Caco-2 (cell line): Measurements from ENCODE around the gene CLIC5. TPM values are rescaled to one million over a fixed set of nuclear protein-coding genes. Genes with fewer than 3 reads are reported as not detected.

Experiments used
- BruUV-seq: library from RNA; stranded (reverse); fragments of 400-500 nt; replicated peaks from 2 replicates; lab custom pipeline; 2021; lab: Mats Ljungman, UMichigan
- CTCF ChIA-PET: fragments of 300-600 bp; sonication (Branson Sonifier 250); formaldehyde crosslinking; loops from one replicate; lab custom pipeline; 2022; ENCODE audit warnings: antibody characterized with exemption; lab: Charles Lee
- POLR2A ChIA-PET: fragments of 300-600 bp; sonication (Branson Sonifier 250); formaldehyde crosslinking; loops from one replicate; lab custom pipeline; 2022; ENCODE audit warnings: antibody characterized with exemption; lab: Charles Lee
- DNase-seq, 2 experiments: peaks; one replicate each; pipeline versions ENCODE4 v3.0.0 to v3.0.0-alpha.2; 2020 to 2022
- H3K27me3 ChIP-seq: replicated peaks from 2 replicates; pipeline ENCODE4 v1.6.0; 2011; ENCODE audit warnings: low read length; ENCODE audit not compliant: control insufficient read depth, insufficient read depth
- H3K36me3 ChIP-seq: 2 replicates; pipeline ENCODE4 v1.5.1; 2011; ENCODE audit warnings: low read length; ENCODE audit not compliant: control insufficient read depth, insufficient read depth
- H3K4me1 ChIP-seq: fragments of 250-450 bp; sonication (Bioruptor Pico); 2 replicates; pipeline ENCODE4 v1.5.1; 2020; ENCODE audit warnings: mild to moderate bottlenecking
- H3K4me3 ChIP-seq: 2 replicates; pipeline ENCODE4 v1.5.1; 2011; ENCODE audit warnings: low read depth, mild to moderate bottlenecking, control low read depth, low read length
- H3K9me3 ChIP-seq: fragments of 250-450 bp; sonication (Bioruptor Pico); 2 replicates; pipeline ENCODE4 v1.5.1; 2020; ENCODE audit warnings: mild to moderate bottlenecking, moderate library complexity
- H3K27ac Mint-ChIP-seq: one replicate; pipeline ENCODE4 v1.8.0; 2022; ENCODE audit warnings: mixed read lengths; ENCODE audit not compliant: unreplicated experiment
- H3K27me3 Mint-ChIP-seq: one replicate; pipeline ENCODE4 v1.8.0; 2022; ENCODE audit warnings: mixed read lengths; ENCODE audit not compliant: insufficient read depth, unreplicated experiment
- H3K36me3 Mint-ChIP-seq: one replicate; pipeline ENCODE4 v1.8.0; 2022; ENCODE audit warnings: mild to moderate bottlenecking, mixed read lengths; ENCODE audit not compliant: insufficient read depth, unreplicated experiment
- H3K4me1 Mint-ChIP-seq: one replicate; pipeline ENCODE4 v1.8.0; 2022; ENCODE audit warnings: low read depth, mixed read lengths; ENCODE audit not compliant: unreplicated experiment
- H3K4me3 Mint-ChIP-seq: one replicate; pipeline ENCODE4 v1.8.0; 2022; ENCODE audit warnings: mild to moderate bottlenecking, moderate library complexity, mixed read lengths; ENCODE audit not compliant: unreplicated experiment
- H3K9me3 Mint-ChIP-seq: one replicate; pipeline ENCODE4 v1.8.0; 2022; ENCODE audit warnings: mixed read lengths; ENCODE audit not compliant: unreplicated experiment
- intact Hi-C: fragments of 100-400 bp; cut with micrococcal nuclease; formaldehyde crosslinking; loops from one replicate; pipeline ENCODE4 v1.10.0; 2022; ENCODE audit not compliant: unreplicated experiment
- total RNA-seq: library from RNA; stranded (reverse); gene quantifications from 2 replicates; pipeline ENCODE4 v1.2.3, GENCODE V29; 2022
- TF ChIP-seq, protein P1 (sequence below), 2 experiments: fragments of 200-600 bp in 1 of 2; IDR thresholded peaks; 1 replicate in 1 of 2; 2 replicates in 1 of 2; pipeline versions ENCODE4 v1.5.1 to v1.8.0; 2011 to 2022; ENCODE audit warnings: antibody characterized with exemption in 1 of 2, control low read depth in 1 of 2, inconsistent platforms in 1 of 2, low read depth in 1 of 2, low read length in 1 of 2, mild to moderate bottlenecking in 1 of 2, moderate library complexity in 1 of 2; ENCODE audit not compliant: insufficient read depth in 1 of 2, severe bottlenecking in 1 of 2, unreplicated experiment in 1 of 2

The CLIC5 gene
- total RNA-seq, 1 experiment from 2014 or later, result 15.1 TPM

DNA sequence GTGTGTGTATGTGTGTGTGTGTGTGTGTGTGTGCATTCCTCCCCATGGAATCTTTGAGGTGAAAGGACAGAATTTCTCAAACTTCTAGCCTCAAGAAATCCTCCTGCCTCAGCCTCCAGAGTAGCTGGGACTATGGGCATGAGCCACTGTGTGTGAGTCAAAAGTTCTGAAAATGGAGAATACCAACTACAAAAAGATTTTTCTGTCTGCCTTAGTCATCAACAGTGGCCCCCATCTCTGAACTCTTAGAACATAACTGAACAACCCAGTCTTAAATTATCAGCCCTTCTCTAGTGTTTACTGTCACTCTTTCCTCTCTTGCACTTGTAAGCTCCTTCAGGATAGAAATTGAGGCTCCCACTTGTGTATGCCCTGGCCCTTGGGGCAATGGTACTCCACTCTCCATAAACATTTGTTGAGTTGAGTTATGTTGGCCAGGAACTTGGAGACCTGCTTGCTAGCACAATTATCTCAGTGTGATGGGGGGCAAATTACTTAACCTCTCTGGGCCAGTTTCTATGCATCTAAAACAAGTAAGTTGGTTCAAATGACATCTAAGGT lies 35.3 kb upstream of the CLIC5 start:
- H3K27ac Mint-ChIP-seq, result no peak overlapping the region
- H3K36me3 Mint-ChIP-seq, result no peaks in the 10 kb centered on the region

DNA sequence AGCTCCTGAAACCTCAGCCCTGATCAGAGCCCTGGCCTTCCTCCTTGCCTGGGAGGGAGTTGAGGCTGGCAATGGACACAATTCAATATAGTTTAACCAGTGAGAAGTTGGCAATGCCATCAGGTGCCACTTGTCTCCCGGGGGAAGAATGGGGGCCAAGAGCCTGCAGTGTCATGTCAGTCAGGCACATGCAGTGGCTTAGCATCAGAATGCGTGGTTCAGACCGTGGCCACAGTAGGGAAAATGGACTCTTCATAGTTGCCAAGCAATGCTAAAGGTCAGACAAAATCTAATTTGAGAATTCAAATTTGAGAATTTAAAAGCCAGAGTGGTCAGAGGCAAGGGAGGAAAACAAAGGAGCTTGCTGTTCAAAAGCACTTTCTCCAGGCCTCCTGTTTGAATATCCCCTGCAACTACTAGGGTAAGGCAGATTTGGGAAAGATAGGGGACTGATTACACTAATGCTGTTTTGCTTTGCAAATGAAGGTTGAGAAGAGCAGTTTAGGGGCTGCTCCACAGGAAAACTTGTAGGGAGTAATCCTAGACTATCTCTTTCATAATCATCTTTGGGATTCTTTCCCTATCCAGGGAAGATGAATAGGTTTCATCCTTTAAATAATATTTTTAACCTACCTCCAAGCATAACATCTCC lies 33.1 kb upstream of the CLIC5 start:
- Histone ChIP-seq H3K4me1 (peaks cover 7% of the 10 kb centered on the region), H3K27me3 (no peaks in the 10 kb centered on the region), H3K4me3 (no peak overlapping the region), H3K36me3 (no peaks in the 10 kb centered on the region), H3K9me3 (no peaks in the 10 kb centered on the region)
- no TSS peak for BruUV-seq
- TF ChIP-seq, protein P1, sequence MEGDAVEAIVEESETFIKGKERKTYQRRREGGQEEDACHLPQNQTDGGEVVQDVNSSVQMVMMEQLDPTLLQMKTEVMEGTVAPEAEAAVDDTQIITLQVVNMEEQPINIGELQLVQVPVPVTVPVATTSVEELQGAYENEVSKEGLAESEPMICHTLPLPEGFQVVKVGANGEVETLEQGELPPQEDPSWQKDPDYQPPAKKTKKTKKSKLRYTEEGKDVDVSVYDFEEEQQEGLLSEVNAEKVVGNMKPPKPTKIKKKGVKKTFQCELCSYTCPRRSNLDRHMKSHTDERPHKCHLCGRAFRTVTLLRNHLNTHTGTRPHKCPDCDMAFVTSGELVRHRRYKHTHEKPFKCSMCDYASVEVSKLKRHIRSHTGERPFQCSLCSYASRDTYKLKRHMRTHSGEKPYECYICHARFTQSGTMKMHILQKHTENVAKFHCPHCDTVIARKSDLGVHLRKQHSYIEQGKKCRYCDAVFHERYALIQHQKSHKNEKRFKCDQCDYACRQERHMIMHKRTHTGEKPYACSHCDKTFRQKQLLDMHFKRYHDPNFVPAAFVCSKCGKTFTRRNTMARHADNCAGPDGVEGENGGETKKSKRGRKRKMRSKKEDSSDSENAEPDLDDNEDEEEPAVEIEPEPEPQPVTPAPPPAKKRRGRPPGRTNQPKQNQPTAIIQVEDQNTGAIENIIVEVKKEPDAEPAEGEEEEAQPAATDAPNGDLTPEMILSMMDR (IDR thresholded peaks at IDR 0.05; ENCODE audit: insufficient read depth in 1 of 2, low read depth in 1 of 2, low read length in 1 of 2, severe bottlenecking in 1 of 2, unreplicated experiment in 1 of 2), result no peak
- H3K36me3 Mint-ChIP-seq, result no peaks in the 10 kb centered on the region
- intact Hi-C loops, result no loop called here
- DNase-seq, result no peak
- no peak overlapping the region for H3K27ac Mint-ChIP-seq
- CTCF ChIA-PET, result no interaction called here
- H3K9me3 Mint-ChIP-seq, result no peaks in the 10 kb centered on the region
- no peaks in the 10 kb centered on the region for H3K27me3 Mint-ChIP-seq
- peaks cover 11% of the 10 kb centered on the region for H3K4me1 Mint-ChIP-seq
- no peak overlapping the region for H3K4me3 Mint-ChIP-seq
- POLR2A ChIA-PET, result no interaction called here

More for the DNA sequence above, 35.3 kb upstream of the CLIC5 start:
- Mint-ChIP-seq H3K4me3 (no peak overlapping the region), H3K27me3 (no peaks in the 10 kb centered on the region), H3K9me3 (no peaks in the 10 kb centered on the region), H3K4me1 (peaks cover 11% of the 10 kb centered on the region)
- no peaks in the 10 kb centered on the region for H3K27me3 ChIP-seq
- TF ChIP-seq, protein P1 (IDR thresholded peaks at IDR 0.05; ENCODE audit: insufficient read depth in 1 of 2, low read depth in 1 of 2, low read length in 1 of 2, severe bottlenecking in 1 of 2, unreplicated experiment in 1 of 2), result no peak
- DNase-seq, result no peak
- H3K9me3 ChIP-seq, result no peaks in the 10 kb centered on the region
- no peaks in the 10 kb centered on the region for H3K36me3 ChIP-seq
- intact Hi-C loops, result no loop called here
- H3K4me3 ChIP-seq, result no peak overlapping the region
- BruUV-seq, result no TSS peak
- peaks cover 15% of the 10 kb centered on the region for H3K4me1 ChIP-seq
- CTCF ChIA-PET, result no interaction called here
- POLR2A ChIA-PET, result no interaction called here

DNA sequence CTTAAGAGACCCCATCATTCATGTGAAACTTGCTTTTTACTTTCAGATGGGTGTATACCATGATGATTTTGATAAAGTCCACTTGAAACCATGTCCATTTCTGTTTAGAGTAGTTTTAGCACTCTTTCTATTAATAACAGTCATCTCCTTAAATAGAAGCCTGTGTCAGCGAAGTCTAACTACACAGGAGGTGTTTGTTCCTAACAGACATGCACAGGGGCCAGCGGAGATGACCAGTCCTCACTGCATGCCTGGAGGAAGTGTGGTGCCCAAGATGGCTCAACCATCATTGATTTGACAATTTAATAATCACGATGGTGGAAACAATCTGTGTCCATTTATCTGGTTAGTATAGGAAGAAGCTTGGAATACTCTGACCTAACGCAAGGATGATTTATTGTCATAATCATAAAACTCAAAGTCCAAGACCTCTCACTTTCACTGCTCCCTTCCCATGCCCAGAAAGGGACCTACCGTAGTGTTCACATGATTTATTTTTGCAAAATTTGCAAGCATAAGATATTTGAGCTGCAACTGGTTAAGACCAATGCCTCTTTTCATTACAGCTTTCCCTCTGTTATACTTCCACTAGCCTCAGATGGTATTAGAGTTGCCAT lies 31.0 kb upstream of the CLIC5 start:
- Histone ChIP-seq H3K27me3 (no peaks in the 10 kb centered on the region; the same call in 1 of the 2 replicates), H3K36me3 (no peaks in the 10 kb centered on the region), H3K4me3 (no peak overlapping the region), H3K9me3 (no peaks in the 10 kb centered on the region), H3K4me1 (no peaks in the 10 kb centered on the region)
- no peak for DNase-seq
- Mint-ChIP-seq H3K27ac (no peak overlapping the region), H3K36me3 (no peaks in the 10 kb centered on the region), H3K4me3 (no peak overlapping the region), H3K27me3 (no peaks in the 10 kb centered on the region), H3K4me1 (no peaks in the 10 kb centered on the region), H3K9me3 (no peaks in the 10 kb centered on the region)
- BruUV-seq, result no TSS peak
- ChIA-PET CTCF (no interaction called here), POLR2A (no interaction called here)
- intact Hi-C loops, result no loop called here
- TF ChIP-seq, protein P1 (IDR thresholded peaks at IDR 0.05; ENCODE audit: insufficient read depth in 1 of 2, low read depth in 1 of 2, low read length in 1 of 2, severe bottlenecking in 1 of 2, unreplicated experiment in 1 of 2), result no peak
